Urinary bladder (tissue), 4 donors: ENCODE measurements around the gene TSPAN13. TPM values are rescaled to one million over a fixed set of nuclear protein-coding genes. Genes with fewer than 3 reads are reported as not detected.

Experiments used
- DNase-seq: peaks from one replicate; pipeline ENCODE4 v3.0.0-alpha.2; 2015; ENCODE audit errors: extremely low spot score
- H3K27ac ChIP-seq: one replicate; pipeline ENCODE4 v1.5.1; 2013; ENCODE audit warnings: low read depth, mild to moderate bottlenecking, moderate library complexity
- H3K36me3 ChIP-seq: one replicate; pipeline ENCODE4 v1.6.1; 2013; ENCODE audit warnings: mild to moderate bottlenecking, moderate library complexity; ENCODE audit not compliant: insufficient read depth
- H3K4me1 ChIP-seq: one replicate; pipeline ENCODE4 v1.6.1; 2013; ENCODE audit warnings: mild to moderate bottlenecking, moderate library complexity; ENCODE audit not compliant: insufficient read depth
- H3K4me3 ChIP-seq: one replicate; pipeline ENCODE4 v1.5.1; 2013; ENCODE audit warnings: low read depth, low read length
- WGBS: extraction: QIAGEN DNeasy Blood & Tissue Kit; methylation state at CpG from one replicate; pipeline ENCODE4 v1.1.7; 2013; 5-methylcytosine and 5-hydroxymethylcytosine counted together
- polyA plus RNA-seq: library from polyadenylated mRNA; stranded (reverse); fragments of 200-250 nt; gene quantifications from one replicate; pipeline ENCODE4 v1.2.3, GENCODE V29; 2013
- total RNA-seq: library from RNA; depleted of rRNA; stranded (reverse); fragments of >200 nt; gene quantifications from one replicate; pipeline ENCODE4 v1.2.3, GENCODE V29; 2014
- donor health status: healthy with polysubstance abuse.
- donor health status: healthy.

Gene TSPAN13
- total and polyA plus RNA-seq, 2 donors: 26.2 to 38.5 TPM

GRCh38 chr7:16795624-16796023 lies 42.1 kb downstream of the TSPAN13 start:
- 55% methylated on average over 6 of the region's 6 CpGs for WGBS
- DNase-seq: no peak
- Histone ChIP-seq H3K36me3 (no peaks in the 10 kb centered on the region), H3K4me1 (no peaks in the 10 kb centered on the region), H3K4me3 (no peak overlapping the region), H3K27ac (no peak overlapping the region)

GRCh38 chr7:16801111-16801542 lies 47.6 kb downstream of the TSPAN13 start:
- DNase-seq: no peak
- no peak overlapping the region for H3K4me3 ChIP-seq
- no peaks in the 10 kb centered on the region for H3K36me3 ChIP-seq
- no peak overlapping the region for H3K27ac ChIP-seq
- H3K4me1 ChIP-seq: no peaks in the 10 kb centered on the region

- Histone ChIP-seq H3K4me3 (no peak overlapping the region), H3K4me1 (no peaks in the 10 kb centered on the region), H3K27ac (no peak overlapping the region), H3K36me3 (no peaks in the 10 kb centered on the region)
- WGBS: 94% methylated on average over 4 of the region's 4 CpGs
- DNase-seq: no peak
Observed at GRCh38 chr7:16801579-16801978, 48.0 kb downstream of the TSPAN13 start.

- no peaks in the 10 kb centered on the region for H3K36me3 ChIP-seq
- DNase-seq: no peak
- 83% methylated on average over 4 of the region's 4 CpGs for WGBS
- no peak overlapping the region for H3K27ac ChIP-seq
- H3K4me1 ChIP-seq: no peaks in the 10 kb centered on the region
- no peak overlapping the region for H3K4me3 ChIP-seq
Observed at GRCh38 chr7:16803125-16803524, 49.6 kb downstream of the TSPAN13 start.

- no peak for DNase-seq
- 80% methylated on average over 7 of the region's 7 CpGs for WGBS
- no peaks in the 10 kb centered on the region for H3K4me1 ChIP-seq
- H3K27ac ChIP-seq: no peak overlapping the region
- H3K36me3 ChIP-seq: no peaks in the 10 kb centered on the region
- H3K4me3 ChIP-seq: peak overlapping the region; percentile 13
Observed at GRCh38 chr7:16803881-16804673, 50.5 kb downstream of the TSPAN13 start.

GRCh38 chr7:16804674-16805439 lies 51.3 kb downstream of the TSPAN13 start, which contains the start of gene AGR2:
AGR2 (minus strand) TSS chr7:16804999; CDS start chr7:16801796, 3,203 bp downstream.
- WGBS: 79% methylated on average over 13 of the region's 13 CpGs
- peak; percentile 58 for DNase-seq
- Histone ChIP-seq H3K4me1 (no peaks in the 10 kb centered on the region), H3K27ac (no peak within 1 kb of the TSS), H3K4me3 (peak within 1 kb of the TSS; percentile 13), H3K36me3 (no peaks in the 10 kb centered on the region)

GRCh38 chr7:16805441-16805840 lies 51.9 kb downstream of the TSPAN13 start:
- Histone ChIP-seq H3K4me3 (no peak overlapping the region), H3K4me1 (no peaks in the 10 kb centered on the region), H3K36me3 (no peaks in the 10 kb centered on the region), H3K27ac (no peak overlapping the region)
- no peak for DNase-seq
- WGBS: 76% methylated on average over 3 of the region's 3 CpGs

GRCh38 chr7:16810112-16810511 lies 56.6 kb downstream of the TSPAN13 start:
- no peak for DNase-seq
- H3K36me3 ChIP-seq: no peaks in the 10 kb centered on the region
- H3K4me3 ChIP-seq: no peak overlapping the region
- H3K27ac ChIP-seq: no peak overlapping the region
- no peaks in the 10 kb centered on the region for H3K4me1 ChIP-seq
- WGBS: 30% methylated on average over 2 of the region's 2 CpGs

- H3K36me3 ChIP-seq: no peaks in the 10 kb centered on the region
- 86% methylated on average over 5 of the region's 5 CpGs for WGBS
- H3K27ac ChIP-seq: no peak overlapping the region
- no peak for DNase-seq
- no peak overlapping the region for H3K4me3 ChIP-seq
- no peaks in the 10 kb centered on the region for H3K4me1 ChIP-seq
Observed at GRCh38 chr7:16810573-16810972, 57.0 kb downstream of the TSPAN13 start.

GRCh38 chr7:16811551-16811950 lies 58.0 kb downstream of the TSPAN13 start:
- WGBS: 75% methylated on average over 2 of the region's 2 CpGs
- no peak overlapping the region for H3K4me3 ChIP-seq
- no peak for DNase-seq
- no peaks in the 10 kb centered on the region for H3K36me3 ChIP-seq
- no peak overlapping the region for H3K27ac ChIP-seq
- no peaks in the 10 kb centered on the region for H3K4me1 ChIP-seq

GRCh38 chr7:16812542-16813231 lies 59.1 kb downstream of the TSPAN13 start:
- no peak overlapping the region for H3K4me3 ChIP-seq
- WGBS: 78% methylated on average over 4 of the region's 4 CpGs
- no peak overlapping the region for H3K27ac ChIP-seq
- H3K36me3 ChIP-seq: no peaks in the 10 kb centered on the region
- no peaks in the 10 kb centered on the region for H3K4me1 ChIP-seq
- no peak for DNase-seq

GRCh38 chr7:16813232-16813616 lies 59.7 kb downstream of the TSPAN13 start:
- Histone ChIP-seq H3K4me1 (no peaks in the 10 kb centered on the region), H3K4me3 (no peak overlapping the region), H3K36me3 (no peaks in the 10 kb centered on the region), H3K27ac (no peak overlapping the region)
- 73% methylated on average over 3 of the region's 3 CpGs for WGBS
- DNase-seq: no peak

GRCh38 chr7:16815001-16815400 lies 61.4 kb downstream of the TSPAN13 start:
- Histone ChIP-seq H3K36me3 (no peaks in the 10 kb centered on the region), H3K4me1 (no peaks in the 10 kb centered on the region), H3K4me3 (no peak overlapping the region), H3K27ac (no peak overlapping the region)
- DNase-seq: no peak
- 85% methylated on average over 2 of the region's 2 CpGs for WGBS
